Activated naive CD4-positive, alpha-beta T cell treated with anti-CD3 and anti-CD28 coated beads, Interleukin-2, amount 50 U/mL, for 24 hours (primary cell): ENCODE data around the gene HIBCH.
"Not testable (repeated sequence)": the region's sequence is repeated elsewhere in the genome, so short reads cannot be mapped to it uniquely, and the experiment has no call there.

ENCODE experiments used
- H3K27ac Mint-ChIP-seq: one replicate; pipeline ENCODE4 v1.8.0; 2021; ENCODE audit warnings: mild to moderate bottlenecking, mixed read lengths
- H3K27me3 Mint-ChIP-seq: one replicate; pipeline ENCODE4 v1.8.0; 2021; ENCODE audit warnings: mixed read lengths
- H3K36me3 Mint-ChIP-seq: one replicate; pipeline ENCODE4 v1.8.0; 2021; ENCODE audit warnings: mixed read lengths
- H3K4me1 Mint-ChIP-seq: one replicate; pipeline ENCODE4 v1.8.0; 2021; ENCODE audit warnings: mixed read lengths
- H3K4me3 Mint-ChIP-seq: one replicate; pipeline ENCODE4 v1.8.0; 2021; ENCODE audit warnings: mild to moderate bottlenecking, mixed read lengths
- H3K9me3 Mint-ChIP-seq: one replicate; pipeline ENCODE4 v1.8.0; 2021; ENCODE audit warnings: mixed read lengths

The HIBCH gene

DNA sequence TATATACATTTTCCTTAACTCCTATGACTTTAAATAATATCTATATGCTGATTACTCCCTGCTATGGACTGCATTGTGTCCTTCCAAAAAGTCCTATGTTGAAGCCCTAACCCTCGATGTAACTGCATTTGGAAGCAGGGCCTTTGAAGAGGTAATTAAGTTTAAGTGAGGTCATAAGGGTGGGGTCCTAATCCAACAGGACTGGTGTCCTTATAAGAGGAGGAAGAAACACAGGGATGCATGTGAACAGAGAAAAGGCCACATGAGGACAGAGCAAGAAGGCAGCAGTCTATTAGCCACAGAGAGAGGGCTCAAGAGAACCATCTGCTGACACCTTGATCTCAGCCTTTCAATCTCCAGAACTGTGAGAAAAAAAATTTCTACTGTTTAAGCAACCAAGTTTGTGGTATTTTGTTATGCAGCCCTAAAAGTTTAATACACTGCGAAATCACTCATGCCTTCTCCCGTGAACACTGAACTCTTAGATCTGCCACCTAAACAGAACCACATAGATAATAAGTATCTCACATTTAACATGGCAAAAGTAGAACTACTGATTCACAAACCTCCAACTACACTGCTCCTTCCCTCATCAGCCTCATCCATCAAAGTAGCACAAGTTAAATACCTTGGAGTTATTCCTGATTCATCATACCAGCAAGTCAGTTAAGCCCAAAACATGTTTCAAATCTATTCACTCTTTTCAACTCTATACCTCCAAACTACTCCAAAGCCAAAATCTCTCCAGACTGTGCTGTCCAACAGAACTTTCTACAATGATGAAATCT is 65.4 kb downstream of the HIBCH start:
- H3K27ac Mint-ChIP-seq = no peak overlapping the region
- H3K4me1 Mint-ChIP-seq = no peaks in the 10 kb centered on the region
- H3K4me3 Mint-ChIP-seq = no peak overlapping the region
- no peaks in the 10 kb centered on the region for H3K27me3 Mint-ChIP-seq
- H3K9me3 Mint-ChIP-seq = no peaks in the 10 kb centered on the region
- H3K36me3 Mint-ChIP-seq = peaks cover 34% of the 10 kb centered on the region

DNA sequence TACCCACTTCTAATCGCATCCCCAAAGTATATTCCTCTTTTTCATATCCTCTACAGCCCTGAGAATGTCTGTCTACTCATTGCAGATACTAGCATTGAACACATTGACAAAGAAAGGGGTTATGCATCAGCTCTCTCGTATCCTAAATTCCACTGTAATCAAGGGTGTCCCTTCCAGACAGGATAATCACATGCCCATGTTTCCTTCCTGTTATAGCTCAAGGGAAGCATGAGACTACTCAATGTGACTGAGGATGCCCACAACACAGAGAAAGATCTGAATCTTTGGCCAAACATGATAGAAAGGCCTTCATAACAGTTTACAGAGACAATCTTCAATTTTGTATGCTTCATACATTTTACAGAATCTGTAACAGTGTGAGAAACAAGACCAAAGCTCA is 69.2 kb downstream of the HIBCH start:
- Mint-ChIP-seq H3K27me3 (no peaks in the 10 kb centered on the region), H3K27ac (no peak overlapping the region), H3K4me3 (no peak overlapping the region), H3K9me3 (no peaks in the 10 kb centered on the region), H3K36me3 (peaks cover 31% of the 10 kb centered on the region), H3K4me1 (no peaks in the 10 kb centered on the region)

DNA sequence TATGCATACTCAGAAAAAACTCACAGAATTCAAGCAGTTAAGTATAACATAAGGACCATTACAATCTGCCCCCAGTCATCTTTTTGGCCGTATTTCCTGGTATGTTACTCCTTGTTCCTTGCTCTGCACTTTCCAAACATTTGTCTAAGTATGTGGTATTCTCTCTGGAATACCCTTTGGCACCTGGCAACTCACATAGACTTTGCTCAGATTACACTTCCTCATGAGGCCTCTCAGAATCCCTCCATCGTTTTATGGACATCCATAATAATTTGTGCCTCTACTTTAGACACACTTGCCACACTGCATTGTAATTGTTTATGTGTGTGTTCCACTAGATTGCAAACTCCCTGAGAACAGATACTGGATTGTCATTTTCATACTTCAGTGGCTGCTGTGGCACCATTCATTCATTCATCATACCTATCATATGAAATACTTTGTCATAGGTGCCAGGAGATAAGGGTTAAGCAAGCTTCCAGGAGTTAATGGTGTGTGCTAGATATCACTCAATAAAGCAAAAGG is 84.0 kb downstream of the HIBCH start:
- Mint-ChIP-seq H3K9me3 (peaks cover 6% of the 10 kb centered on the region), H3K36me3 (peaks cover 29% of the 10 kb centered on the region), H3K27ac (no peak overlapping the region), H3K27me3 (no peaks in the 10 kb centered on the region), H3K4me3 (no peak overlapping the region), H3K4me1 (no peaks in the 10 kb centered on the region)

DNA sequence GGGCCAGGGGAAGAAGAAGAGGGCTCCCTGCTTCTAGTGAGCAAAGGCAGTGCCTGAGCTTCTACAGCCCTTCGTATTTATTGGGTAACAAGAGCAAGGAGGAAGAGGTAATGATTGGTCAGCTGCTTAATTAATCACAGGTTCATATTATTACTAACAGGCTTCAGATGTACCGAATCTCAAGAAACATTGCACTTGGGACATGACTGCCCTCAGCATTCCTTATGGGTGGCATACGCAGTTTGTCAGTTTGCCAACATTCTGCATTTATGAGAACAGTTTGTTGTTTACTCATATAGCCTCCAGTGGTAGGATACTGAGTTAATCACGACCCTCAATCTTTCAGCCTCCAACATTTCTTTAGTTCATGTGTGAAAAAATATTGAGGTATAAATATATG is 84.5 kb downstream of the HIBCH start:
- Mint-ChIP-seq H3K4me1 (no peaks in the 10 kb centered on the region), H3K36me3 (peaks cover 24% of the 10 kb centered on the region), H3K27ac (no peak overlapping the region), H3K9me3 (peaks cover under 1% of the 10 kb centered on the region), H3K4me3 (no peak overlapping the region), H3K27me3 (no peaks in the 10 kb centered on the region)

DNA sequence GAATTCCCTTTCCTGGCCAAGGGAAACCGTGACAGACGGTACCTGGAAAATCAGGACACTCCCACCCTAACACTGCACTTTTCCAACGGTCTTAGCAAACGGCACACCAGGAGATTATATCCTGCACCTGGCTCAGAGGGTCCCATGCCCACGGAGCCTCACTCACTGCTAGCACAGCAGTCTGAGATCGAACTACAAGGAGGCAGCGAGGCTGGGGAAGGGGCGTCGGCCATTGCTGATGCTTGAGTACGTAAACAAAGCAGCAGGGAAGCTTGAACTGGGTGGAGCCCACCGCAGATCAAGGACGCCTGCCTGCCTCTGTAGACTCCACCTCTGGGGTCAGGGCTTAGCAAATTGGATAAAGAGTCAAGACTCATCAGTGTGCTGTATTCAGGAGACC is 95.6 kb downstream of the HIBCH start:
- H3K4me1 Mint-ChIP-seq, H3K4me3 Mint-ChIP-seq, H3K27ac Mint-ChIP-seq, H3K27me3 Mint-ChIP-seq, H3K9me3 Mint-ChIP-seq: not testable (repeated sequence)
- H3K36me3 Mint-ChIP-seq = peaks cover 59% of the 10 kb centered on the region

DNA sequence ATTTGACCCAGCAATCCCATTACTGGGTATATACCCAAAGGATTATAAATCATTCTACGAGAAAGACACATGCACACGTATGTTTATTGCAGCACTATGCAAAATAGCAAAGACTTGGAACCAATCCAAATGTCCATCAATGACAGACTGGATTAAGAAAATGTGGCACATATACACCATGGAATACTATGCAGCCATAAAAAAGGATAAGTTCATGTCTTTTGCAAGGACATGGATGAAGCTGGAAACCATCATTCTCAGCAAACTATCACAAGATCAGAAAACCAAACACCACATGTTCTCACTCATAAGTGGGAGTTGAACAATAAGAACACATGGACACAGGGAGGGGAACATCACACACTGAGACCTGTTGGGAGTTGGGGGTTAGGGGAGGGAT is 96.9 kb downstream of the HIBCH start:
- H3K27me3 Mint-ChIP-seq, H3K27ac Mint-ChIP-seq, H3K4me1 Mint-ChIP-seq, H3K4me3 Mint-ChIP-seq, H3K9me3 Mint-ChIP-seq: not testable (repeated sequence)
- H3K36me3 Mint-ChIP-seq = peaks cover 48% of the 10 kb centered on the region

DNA sequence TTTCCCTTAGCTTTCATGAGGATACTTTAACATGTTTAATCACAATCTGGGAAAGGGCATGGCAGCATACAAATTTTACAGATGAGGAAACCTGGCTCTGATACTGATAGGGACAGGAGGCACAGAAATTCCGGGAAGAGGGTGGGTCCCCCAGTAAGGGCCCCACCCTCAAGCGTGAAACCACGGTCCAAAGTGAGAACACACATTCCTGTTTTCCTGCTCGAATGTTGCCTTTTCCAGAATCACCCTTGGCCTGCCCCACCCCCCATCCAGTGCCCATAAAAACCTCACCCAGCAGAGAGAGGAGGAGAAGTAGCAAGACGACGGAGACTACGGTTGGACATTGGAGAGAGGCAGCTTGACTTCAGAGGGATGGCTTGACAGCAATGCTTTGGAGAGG is 98.2 kb downstream of the HIBCH start:
- Mint-ChIP-seq H3K27me3 (no peaks in the 10 kb centered on the region), H3K36me3 (peaks cover 40% of the 10 kb centered on the region), H3K27ac (no peak overlapping the region), H3K4me1 (peaks cover 13% of the 10 kb centered on the region), H3K4me3 (no peak overlapping the region), H3K9me3 (no peaks in the 10 kb centered on the region)

DNA sequence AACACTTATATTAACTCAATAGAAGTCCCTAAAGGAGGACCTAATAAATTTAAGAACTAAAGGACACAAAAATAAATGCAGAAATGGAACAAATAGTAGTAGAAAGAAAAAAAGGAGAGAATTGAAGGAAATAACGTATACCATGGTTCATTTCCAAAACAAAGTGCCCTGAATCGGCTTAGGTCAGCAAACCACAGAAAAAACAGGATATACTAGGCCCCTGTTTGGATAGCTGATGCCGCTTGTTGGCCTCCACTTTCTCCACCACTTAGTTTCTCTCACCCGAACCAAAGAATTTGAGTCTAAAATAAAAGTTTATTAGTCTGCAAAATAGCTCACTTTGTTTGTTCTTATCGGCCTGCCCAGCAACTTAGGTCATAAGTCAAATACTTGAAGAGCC is 100.4 kb downstream of the HIBCH start:
- Mint-ChIP-seq H3K36me3 (peaks cover 31% of the 10 kb centered on the region), H3K27me3 (no peaks in the 10 kb centered on the region), H3K27ac (no peak overlapping the region), H3K9me3 (no peaks in the 10 kb centered on the region), H3K4me3 (no peak overlapping the region), H3K4me1 (peaks cover 35% of the 10 kb centered on the region)

DNA sequence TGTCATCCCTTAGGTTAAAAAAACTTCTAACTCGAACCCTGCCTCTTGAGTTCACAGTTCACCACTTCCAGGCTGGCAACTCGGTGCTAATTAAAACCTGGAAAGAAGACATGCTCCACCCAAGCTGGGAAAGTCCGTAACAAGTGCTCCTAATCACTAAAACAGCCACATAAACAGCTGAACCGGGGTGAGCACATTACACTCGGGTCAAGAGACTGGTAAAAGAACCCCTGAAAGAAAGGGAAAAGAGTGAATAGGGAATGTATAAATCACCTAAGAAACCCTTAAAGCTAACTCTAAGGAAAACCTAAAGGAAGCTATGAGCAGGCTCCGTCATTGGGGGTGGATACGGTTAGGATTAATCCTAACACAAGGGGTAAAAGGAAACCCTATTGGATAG is 102.0 kb downstream of the HIBCH start:
- H3K4me1 Mint-ChIP-seq = peaks cover 38% of the 10 kb centered on the region
- no peaks in the 10 kb centered on the region for H3K27me3 Mint-ChIP-seq
- H3K9me3 Mint-ChIP-seq = no peaks in the 10 kb centered on the region
- no peak overlapping the region for H3K27ac Mint-ChIP-seq
- H3K4me3 Mint-ChIP-seq = no peak overlapping the region
- H3K36me3 Mint-ChIP-seq = peaks cover 22% of the 10 kb centered on the region

DNA sequence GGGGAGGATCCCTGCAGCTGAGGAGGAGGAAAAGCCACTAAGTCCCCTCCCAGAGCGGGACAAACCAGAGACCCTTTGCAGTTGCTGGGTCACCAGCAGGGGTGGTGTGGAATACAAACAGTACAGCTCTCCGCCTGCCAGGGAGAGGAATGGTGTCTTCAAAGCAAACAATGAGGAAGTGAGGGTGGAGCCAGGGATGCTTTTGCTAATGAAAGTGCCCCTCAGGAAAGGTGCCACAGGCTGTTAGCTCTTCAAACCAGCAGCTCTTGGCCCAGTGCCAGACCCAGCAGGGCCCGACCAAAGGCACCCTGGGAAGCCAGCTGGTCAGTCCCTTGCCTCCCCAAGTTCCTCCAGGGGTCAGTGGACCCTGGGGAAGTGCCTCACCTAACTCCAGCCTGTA is 102.8 kb downstream of the HIBCH start:
- Mint-ChIP-seq H3K4me3 (no peak overlapping the region), H3K27me3 (no peaks in the 10 kb centered on the region), H3K36me3 (peaks cover 17% of the 10 kb centered on the region), H3K27ac (no peak overlapping the region), H3K4me1 (peaks cover 38% of the 10 kb centered on the region), H3K9me3 (no peaks in the 10 kb centered on the region)

DNA sequence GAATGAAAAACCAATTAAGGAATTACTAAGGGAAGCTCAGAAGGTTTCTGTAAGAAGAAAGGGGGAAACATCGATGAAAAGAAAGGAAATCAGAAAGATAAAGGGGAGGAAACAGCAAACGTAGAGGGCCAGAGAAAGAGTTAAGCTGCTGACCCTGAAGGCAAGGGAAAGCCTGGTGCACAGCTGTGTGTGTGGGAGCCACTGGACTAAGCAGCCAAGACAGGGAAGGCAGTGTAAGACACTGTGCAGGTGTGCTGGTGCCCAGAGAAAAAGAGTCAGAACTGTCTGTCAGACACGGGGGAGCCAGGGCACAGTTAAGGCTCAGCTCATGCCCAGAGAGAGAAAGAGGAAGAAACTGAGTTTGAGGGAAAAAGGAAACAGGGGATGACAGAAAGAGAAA is 104.0 kb downstream of the HIBCH start:
- Mint-ChIP-seq H3K27me3 (no peaks in the 10 kb centered on the region), H3K27ac (no peak overlapping the region), H3K4me1 (peaks cover 38% of the 10 kb centered on the region), H3K9me3 (no peaks in the 10 kb centered on the region), H3K4me3 (no peak overlapping the region), H3K36me3 (peaks cover 13% of the 10 kb centered on the region)

DNA sequence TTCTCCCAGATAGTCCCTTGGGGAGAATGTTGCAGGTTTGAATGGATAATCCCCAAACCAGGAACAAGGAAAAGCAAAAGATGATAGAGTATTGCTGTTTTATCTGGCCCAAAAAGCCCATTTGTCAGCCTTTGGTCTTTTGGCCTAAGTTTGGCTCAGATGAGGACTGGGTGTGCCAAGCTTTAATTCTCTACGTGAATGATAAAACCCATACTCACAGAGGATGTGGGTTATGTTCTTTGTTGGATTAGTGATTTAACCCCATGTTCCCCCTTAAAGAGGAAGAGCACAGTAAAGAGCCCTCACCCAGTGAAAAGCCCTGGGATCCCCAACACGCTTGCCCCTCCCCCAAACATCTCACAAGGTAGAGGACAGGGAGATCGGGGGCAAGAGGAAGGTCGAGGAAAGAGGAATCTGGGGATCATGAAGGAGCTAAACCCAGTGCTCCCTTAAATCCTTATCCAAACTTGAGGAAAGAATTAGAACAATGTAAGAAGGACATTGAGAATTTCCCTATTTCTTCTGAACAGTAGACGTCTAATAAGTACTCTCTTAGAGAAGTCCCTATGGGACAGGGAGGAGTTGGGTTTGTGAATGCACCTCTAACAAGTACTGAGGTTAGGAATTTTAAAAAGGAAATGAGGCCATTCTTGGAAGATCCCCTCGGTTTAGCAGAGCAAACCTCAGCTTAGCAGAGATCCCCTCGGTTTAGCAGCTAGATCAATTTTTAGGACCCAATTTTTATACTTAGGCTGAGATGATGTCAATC is 105.0 kb downstream of the HIBCH start:
- Mint-ChIP-seq H3K4me1 (peaks cover 38% of the 10 kb centered on the region), H3K36me3 (peaks cover 13% of the 10 kb centered on the region), H3K4me3 (no peak overlapping the region), H3K27ac (no peak overlapping the region), H3K9me3 (no peaks in the 10 kb centered on the region), H3K27me3 (no peaks in the 10 kb centered on the region)

DNA sequence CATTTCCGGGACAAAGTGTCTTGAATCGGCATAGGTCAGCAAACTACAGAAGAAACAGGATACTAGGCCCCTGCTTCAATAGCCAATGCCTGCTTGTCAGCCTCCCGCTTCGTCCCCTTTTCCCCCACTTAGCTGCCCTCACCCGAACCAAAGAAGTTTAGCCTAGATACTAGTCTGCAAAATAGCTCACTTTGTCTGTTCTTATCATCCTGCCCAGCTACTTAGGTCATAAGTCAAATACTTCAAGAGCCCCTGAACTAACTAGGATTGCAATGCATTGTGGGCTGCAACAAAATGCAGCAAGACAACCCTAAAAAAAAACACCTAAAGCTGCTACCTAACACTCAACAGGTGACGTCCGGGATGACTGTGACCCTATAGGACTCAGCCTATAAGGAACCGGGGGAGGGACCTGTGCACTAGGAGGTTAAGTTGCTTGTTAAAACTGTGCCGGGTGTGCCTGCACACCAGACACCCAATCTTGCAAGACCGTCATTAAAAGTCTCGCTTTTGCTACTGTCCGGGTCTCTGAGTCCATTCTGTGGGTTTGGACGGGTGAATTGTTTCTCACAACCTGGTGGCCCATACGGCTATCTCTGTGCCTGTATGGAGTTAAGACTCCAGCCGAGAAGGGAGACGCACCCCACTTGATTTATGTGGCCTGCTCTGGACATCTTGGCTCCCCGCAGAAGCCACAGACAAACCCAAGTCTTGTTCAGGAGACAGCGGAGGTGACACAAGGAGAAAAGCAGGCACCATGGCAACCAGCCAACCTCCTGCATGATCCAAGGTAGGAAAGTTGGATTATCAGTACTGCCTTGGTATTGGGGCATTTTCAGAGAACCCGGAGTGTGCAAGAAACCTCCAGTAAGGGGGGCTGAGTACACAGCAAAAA is 105.9 kb downstream of the HIBCH start:
- Mint-ChIP-seq H3K36me3 (peaks cover 9% of the 10 kb centered on the region), H3K4me1 (peaks cover 38% of the 10 kb centered on the region), H3K27ac (no peak overlapping the region), H3K27me3 (no peaks in the 10 kb centered on the region), H3K9me3 (no peaks in the 10 kb centered on the region), H3K4me3 (no peak overlapping the region)

DNA sequence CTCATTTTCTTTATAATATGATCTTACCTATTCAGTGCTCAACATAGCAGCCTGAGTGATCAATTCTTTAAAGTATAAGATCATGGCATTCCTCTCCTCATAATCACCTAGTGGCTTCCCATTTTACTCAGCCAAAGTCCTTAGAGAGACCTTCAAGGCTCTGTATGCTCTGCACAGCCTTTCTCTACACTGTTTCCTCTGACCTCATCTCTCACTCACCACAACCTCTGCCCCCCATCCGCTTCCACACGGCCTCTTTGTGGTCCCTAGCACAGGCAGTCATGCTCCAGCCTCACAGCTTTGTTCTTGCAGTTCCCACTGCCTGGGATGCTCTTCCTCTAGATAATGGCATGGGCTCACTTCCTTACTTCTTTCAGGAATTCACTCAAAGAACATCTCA is 109.2 kb downstream of the HIBCH start:
- peaks cover 15% of the 10 kb centered on the region for H3K4me1 Mint-ChIP-seq
- no peak overlapping the region for H3K4me3 Mint-ChIP-seq
- peaks cover 6% of the 10 kb centered on the region for H3K36me3 Mint-ChIP-seq
- H3K27me3 Mint-ChIP-seq = no peaks in the 10 kb centered on the region
- H3K9me3 Mint-ChIP-seq = no peaks in the 10 kb centered on the region
- H3K27ac Mint-ChIP-seq = no peak overlapping the region

DNA sequence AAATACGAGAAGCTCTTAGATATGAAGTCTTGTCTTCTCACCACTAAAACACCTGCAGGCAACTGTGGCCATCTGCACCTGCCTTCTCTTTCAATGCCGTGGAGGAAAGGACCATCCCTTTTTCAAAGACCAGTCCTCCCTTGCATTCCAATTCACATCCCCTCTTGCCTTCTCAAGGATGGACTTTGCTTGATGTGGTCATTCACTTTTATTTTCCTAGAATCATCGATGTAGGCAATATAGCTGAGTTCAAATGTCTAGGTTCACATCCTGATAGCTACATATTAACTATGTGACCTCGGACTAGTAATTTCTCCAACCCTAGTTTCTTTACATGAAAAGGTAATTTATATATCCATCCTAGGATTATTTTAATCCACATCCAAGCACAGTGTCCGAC is 110.1 kb downstream of the HIBCH start:
- Mint-ChIP-seq H3K36me3 (peaks cover 4% of the 10 kb centered on the region), H3K4me1 (peaks cover 6% of the 10 kb centered on the region), H3K27me3 (no peaks in the 10 kb centered on the region), H3K27ac (no peak overlapping the region), H3K9me3 (no peaks in the 10 kb centered on the region), H3K4me3 (no peak overlapping the region)
